8988T (cell line): Measurements from ENCODE around the gene FBH1.
"Not testable (repeated sequence)": the region's sequence is repeated elsewhere in the genome, so short reads cannot be mapped to it uniquely, and the experiment has no call there.

Experiments used
- DNase-seq: peaks from one replicate; pipeline ENCODE4 v3.0.0; 2011

Gene FBH1

GRCh38 chr10:5876181-5876768 is 13.8 kb upstream of the FBH1 start:
- no peak for DNase-seq

- DNase-seq = not testable (repeated sequence)
These were observed 13.0 kb upstream of the FBH1 start for GRCh38 chr10:5877041-5877440.

DNA sequence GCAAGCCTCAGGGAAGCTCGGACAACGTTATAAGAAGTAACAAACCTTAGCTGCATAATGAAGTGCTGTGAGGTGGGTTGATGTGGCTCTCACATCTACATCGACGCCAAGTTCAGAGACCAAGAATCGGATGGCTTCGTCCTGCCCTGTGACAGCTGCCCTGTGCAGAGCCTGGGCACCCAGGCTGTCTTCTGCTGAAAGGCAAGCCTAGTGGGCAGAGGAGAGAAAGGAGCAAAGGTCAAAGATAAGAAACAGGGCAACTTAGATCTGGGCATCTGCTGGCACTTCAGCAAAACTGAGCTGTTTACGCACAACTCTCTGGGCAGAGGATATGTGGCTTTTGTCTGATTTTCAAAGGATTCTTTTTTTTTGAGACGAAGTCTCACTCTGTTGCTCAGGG is 7.1 kb upstream of the FBH1 start:
- no peak for DNase-seq

DNA sequence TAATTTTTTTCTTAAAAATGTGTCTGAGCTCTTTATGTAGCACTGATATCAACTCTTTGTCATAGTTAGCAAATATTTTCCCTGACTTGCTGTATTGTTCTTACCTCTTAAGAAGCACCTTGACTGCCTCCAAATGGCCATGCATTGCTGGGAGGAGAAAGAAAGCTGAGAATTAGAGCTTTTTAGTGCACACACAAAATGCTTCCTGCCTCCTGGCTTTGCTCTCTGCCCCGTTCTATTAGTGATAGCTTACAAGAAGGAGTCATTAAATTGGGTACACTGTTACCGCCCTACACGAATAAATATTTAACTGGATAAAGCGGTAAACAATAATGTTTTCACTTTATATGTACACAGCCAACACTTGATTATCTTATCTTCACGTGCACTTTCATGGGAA is 4.4 kb upstream of the FBH1 start:
- no peak for DNase-seq

- DNase-seq = no peak
These were observed 3.0 kb upstream of the FBH1 start for GRCh38 chr10:5887029-5887428.

GRCh38 chr10:5887641-5888040 is 2.4 kb upstream of the FBH1 start:
- DNase-seq = no peak

GRCh38 chr10:5888351-5888750 is 1.7 kb upstream of the FBH1 start:
- DNase-seq = no peak

DNA sequence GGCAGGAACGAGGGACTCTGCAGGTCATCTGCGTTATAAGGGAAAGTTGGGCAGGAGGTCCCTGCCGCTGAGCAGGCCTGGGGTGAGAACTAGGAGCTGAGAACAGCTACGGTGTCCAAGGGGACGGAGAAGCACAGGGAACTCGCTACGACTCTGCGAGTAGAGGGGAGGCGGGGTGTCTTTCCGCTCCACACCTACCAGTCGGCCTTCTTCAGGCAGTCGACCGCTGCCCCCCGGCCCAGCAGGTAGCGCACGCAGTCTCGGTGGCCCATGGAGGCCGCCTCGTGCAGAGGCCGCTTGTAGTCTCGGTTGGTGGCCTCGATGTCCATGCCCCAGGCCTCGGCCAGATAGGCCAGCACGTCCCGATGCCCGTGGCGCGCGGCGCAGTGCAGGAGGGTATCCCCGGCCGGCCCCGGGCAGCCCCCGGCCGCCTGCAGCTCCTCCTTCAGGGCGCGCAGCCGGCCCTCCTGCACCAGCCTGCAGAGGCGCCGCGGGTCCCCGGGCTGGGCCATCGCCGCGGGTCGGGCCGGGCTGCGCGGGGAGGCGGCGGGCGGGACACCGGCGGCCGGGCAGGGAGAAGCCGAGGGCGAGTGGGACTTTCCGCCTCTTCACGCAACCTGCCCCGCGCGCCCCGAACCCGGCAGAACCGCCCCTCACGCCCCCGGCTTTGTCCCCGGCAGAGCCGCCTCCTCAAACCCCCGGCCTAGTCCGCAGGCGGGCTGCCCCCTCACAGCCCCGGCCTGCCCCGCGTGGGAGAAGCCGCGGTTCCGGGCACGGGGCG is 1.0 kb upstream of the FBH1 start:
- DNase-seq = peak; percentile 37

GRCh38 chr10:5890452-5890915 is 441 bp downstream of the FBH1 start:
- DNase-seq = no peak

GRCh38 chr10:5891009-5891408 is 966 bp downstream of the FBH1 start:
- no peak for DNase-seq

DNA sequence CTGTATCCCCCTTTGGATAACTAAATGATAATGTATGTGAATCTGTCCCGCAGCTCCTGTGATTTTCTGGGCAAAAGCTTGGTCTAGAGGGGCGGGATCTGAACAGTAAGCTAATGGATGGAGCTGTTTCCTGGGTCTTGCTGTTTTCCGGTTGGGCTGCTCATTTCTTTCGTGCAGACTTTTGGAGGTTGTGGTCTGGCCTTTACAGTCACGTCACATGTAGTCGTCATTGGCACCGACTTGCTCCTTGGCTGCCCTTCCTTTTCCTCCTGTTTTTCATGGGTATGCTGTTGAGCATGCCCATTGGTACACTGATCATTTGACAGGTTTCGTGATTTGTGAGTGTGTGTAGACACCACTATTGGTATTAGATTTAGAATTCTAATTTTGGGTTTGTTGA is 2.0 kb downstream of the FBH1 start:
- peak; percentile 40 for DNase-seq

DNA sequence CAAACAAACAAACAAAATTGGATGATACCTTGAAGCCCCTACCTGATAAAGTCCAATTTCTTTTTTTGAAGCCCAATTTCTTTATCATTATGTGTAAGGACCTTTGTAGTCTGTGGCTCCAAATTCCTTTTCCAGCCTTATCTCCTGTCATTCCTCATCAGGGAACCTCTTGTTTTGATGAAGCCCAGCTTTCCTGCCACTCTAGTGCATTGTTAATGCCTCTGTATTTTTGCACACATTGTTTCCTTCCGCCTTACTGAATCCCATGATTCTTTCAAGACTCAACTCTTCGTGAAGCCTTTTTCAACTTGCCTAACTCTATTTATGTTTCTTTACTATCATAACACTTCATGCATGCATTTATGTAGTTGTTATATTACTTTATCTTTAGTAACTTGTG is 3.3 kb downstream of the FBH1 start:
- no peak for DNase-seq

DNA sequence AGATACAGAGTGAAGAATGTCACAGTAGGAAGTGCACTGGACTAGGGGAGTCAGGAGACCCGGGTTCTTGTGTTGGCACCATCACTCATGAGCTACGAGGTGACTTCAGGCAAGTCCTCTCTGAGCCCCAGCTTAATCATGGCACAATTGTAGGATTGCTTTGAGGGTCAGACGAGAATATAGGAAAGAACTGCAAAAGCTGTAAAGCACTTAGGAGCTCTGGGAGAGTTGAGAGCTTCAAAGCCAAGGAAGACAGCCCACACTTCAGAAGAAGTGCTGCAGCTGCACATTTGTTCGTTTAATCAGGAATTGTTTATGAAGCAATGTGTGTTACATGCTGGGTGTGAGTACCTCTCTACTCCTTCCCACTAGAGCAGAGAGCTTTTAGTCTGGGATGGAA is 4.4 kb downstream of the FBH1 start:
- DNase-seq = no peak

DNA sequence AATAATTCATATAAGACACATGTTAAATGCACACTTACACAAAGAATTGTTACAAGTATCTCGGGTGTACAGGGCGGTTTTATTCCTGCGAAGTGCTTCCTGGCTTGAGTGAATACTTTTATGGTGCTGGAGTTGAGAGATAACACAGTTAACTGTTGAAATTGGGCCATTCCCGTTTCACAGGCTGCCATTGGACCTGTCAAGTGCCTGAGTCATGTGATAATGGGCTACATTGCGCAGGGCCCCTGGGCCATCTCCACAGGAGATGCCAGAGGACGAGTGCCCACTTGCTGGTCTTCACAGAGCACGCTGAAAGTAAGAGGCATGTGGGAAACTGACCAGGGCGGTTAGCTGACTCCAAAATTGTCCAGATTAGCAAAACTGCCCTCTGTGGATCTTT is 4.8 kb downstream of the FBH1 start:
- DNase-seq = no peak

DNA sequence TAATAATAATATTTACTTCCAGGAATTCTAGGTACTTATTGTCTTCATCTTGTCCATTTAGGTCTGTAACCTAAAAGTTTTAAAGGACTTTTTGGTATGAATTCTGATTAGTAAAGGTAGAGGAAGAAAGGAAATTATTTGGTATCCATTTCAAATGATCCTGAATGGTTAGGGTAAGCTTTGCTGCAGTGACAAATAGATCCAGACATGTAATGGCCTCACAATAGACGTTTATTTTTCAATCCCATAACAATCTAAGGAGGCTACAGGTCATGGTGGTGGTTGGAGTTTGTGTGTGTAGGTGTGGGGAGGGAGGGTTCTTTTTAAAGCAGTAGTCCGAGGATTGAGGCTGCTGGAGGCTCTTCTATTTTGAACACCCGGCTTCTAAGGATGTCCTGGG is 5.3 kb downstream of the FBH1 start:
- no peak for DNase-seq

GRCh38 chr10:5895804-5896203 is 5.8 kb downstream of the FBH1 start:
- no peak for DNase-seq

GRCh38 chr10:5896208-5897052 is 6.4 kb downstream of the FBH1 start:
- DNase-seq = no peak

GRCh38 chr10:5897053-5897340 is 7.0 kb downstream of the FBH1 start:
- DNase-seq = no peak

- DNase-seq = no peak
These were observed 7.5 kb downstream of the FBH1 start for GRCh38 chr10:5897504-5897903.

- DNase-seq = no peak
These were observed 8.1 kb downstream of the FBH1 start for GRCh38 chr10:5898163-5898562.

- no peak for DNase-seq
These were observed 10.2 kb downstream of the FBH1 start for GRCh38 chr10:5900247-5900646.

- no peak for DNase-seq
These were observed 12.7 kb downstream of the FBH1 start for GRCh38 chr10:5902511-5903274.

DNA sequence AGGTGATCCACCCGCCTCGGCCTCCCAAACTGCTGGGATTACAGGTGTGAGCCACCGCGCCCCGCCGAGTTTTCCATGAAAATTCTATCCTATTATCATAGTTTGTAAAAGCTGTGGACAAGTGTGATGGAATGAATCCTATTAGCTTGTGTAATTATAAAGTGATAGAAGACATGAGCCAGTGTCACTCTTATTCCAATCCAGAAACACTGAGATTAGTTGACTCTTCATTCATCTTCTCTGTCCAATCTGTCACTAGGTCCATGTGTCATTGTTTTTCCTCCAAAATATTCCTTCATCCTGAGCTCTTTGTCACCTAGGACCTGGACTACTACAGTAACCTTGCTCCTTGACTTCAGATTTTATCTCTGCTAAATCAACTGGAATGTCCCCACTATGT is 13.5 kb downstream of the FBH1 start:
- DNase-seq = no peak
